K562 (cell line): ENCODE measurements around the gene ENPP6. TPM values are rescaled to one million over a fixed set of nuclear protein-coding genes. Genes with fewer than 3 reads are reported as not detected.

Experiments used
- ATAC-seq: fragments of 200-7000 bp; cut with Tn5 transposase; 3 replicates; pipeline ENCODE4 v1.9.1; 2020; ENCODE audit warnings: moderate library complexity
- BruUV-seq: library from RNA; stranded (reverse); fragments of 400-500 nt; replicated peaks from 2 replicates; lab custom pipeline; 2021; lab: Mats Ljungman, UMichigan
- CTCF ChIA-PET: fragments of 300-600 bp; formaldehyde crosslinking; extraction: SDS; loops from one replicate; lab custom pipeline; 2021; ENCODE audit warnings: low intra/inter-chr PET ratio; lab: Yijun Ruan, JAX
- POLR2A ChIA-PET: fragments of 300-600, 350-650 bp; sonication (Branson Sonifier 250); formaldehyde crosslinking; extraction: SDS; loops from one replicate; lab custom pipeline; 2021; ENCODE audit warnings: antibody characterized with exemption, inconsistent platforms; lab: Yijun Ruan, JAX
- DNase-seq, 4 experiments: peaks; one replicate each; pipeline versions ENCODE4 v3.0.0 to v3.0.0-alpha.2; 2011 to 2018; ENCODE audit warnings: low spot score in 3 of 4, mixed read lengths in 3 of 4; ENCODE audit errors: extremely low read depth in 1 of 4
- FAIRE-seq: peaks from 2 replicates; lab custom pipeline; 2011; peaks lifted over from hg19 to GRCh38; lab: Jason Lieb, UNC
- H2AFZ ChIP-seq: 2 replicates; pipeline ENCODE4 v1.6.0; 2011; ENCODE audit warnings: low read depth, low read length, control low read depth, inconsistent platforms
- H3K27ac ChIP-seq: fragments of 200-600 bp; 3 replicates; pipeline ENCODE4 v1.8.0; 2011; ENCODE audit warnings: low read depth, mild to moderate bottlenecking, control low read depth, inconsistent platforms, low read length, moderate library complexity, mixed read lengths; ENCODE audit errors: extremely low read depth
- H3K27me3 ChIP-seq, 2 experiments: fragments of 300-600 bp in 1 of 2; 2 replicates in 1 of 2; 3 replicates in 1 of 2; pipeline versions ENCODE4 v1.6.0 to v1.8.0; 2011; ENCODE audit warnings: inconsistent platforms in 2 of 2, low read length in 2 of 2, mild to moderate bottlenecking in 1 of 2, mixed read lengths in 1 of 2, moderate library complexity in 1 of 2; ENCODE audit not compliant: control insufficient read depth in 2 of 2, insufficient read depth in 2 of 2
- H3K36me3 ChIP-seq: fragments of 300-600 bp; 3 replicates; pipeline ENCODE4 v1.8.0; 2011; ENCODE audit warnings: mild to moderate bottlenecking, low read length, inconsistent platforms; ENCODE audit not compliant: control insufficient read depth, insufficient read depth
- H3K4me1 ChIP-seq, 2 experiments: fragments of 200-600 bp in 1 of 2; replicated peaks in 1 of 2; 2 replicates in 1 of 2; 3 replicates in 1 of 2; pipeline versions ENCODE4 v1.5.1 to v1.8.0; 2011; ENCODE audit warnings: inconsistent platforms in 2 of 2, low read length in 2 of 2, mild to moderate bottlenecking in 1 of 2, mixed read lengths in 1 of 2, moderate library complexity in 1 of 2; ENCODE audit not compliant: control insufficient read depth in 2 of 2, insufficient read depth in 2 of 2
- H3K4me2 ChIP-seq: 2 replicates; pipeline ENCODE4 v1.6.1; 2011; ENCODE audit warnings: low read length, control low read depth, inconsistent platforms, mixed read lengths; ENCODE audit not compliant: insufficient read depth
- H3K4me3 ChIP-seq: fragments of 200-600 bp; sonication (generic), shearing (Covaris generic); 2 replicates; pipeline ENCODE4 v1.5.1; 2016; ENCODE audit warnings: control low read depth, inconsistent platforms
- H3K79me2 ChIP-seq: fragments of 200-600 bp; 3 replicates; pipeline ENCODE4 v1.8.0; 2011; ENCODE audit warnings: low read length, inconsistent platforms; ENCODE audit not compliant: control insufficient read depth, insufficient read depth
- H3K9ac ChIP-seq, 2 experiments: 2 replicates each; pipeline versions ENCODE4 v1.6.0 to v1.6.1; 2011; ENCODE audit warnings: low read depth in 2 of 2, low read length in 2 of 2, control low read depth in 1 of 2, inconsistent platforms in 1 of 2, mild to moderate bottlenecking in 1 of 2, mixed read lengths in 1 of 2; ENCODE audit not compliant: insufficient read depth in 1 of 2
- H3K9me1 ChIP-seq: one replicate; pipeline ENCODE4 v1.6.0; 2011; ENCODE audit warnings: inconsistent platforms, mild to moderate bottlenecking, low read length, moderate library complexity; ENCODE audit not compliant: control insufficient read depth, insufficient read depth
- H3K9me3 ChIP-seq: replicated peaks from 2 replicates; pipeline ENCODE4 v1.5.1; 2011; ENCODE audit warnings: low read depth, low read length, inconsistent platforms; ENCODE audit not compliant: control insufficient read depth, insufficient read depth
- H4K20me1 ChIP-seq: replicated peaks from 2 replicates; pipeline ENCODE4 v1.6.1; 2011; ENCODE audit warnings: low read length, inconsistent platforms, mixed read lengths; ENCODE audit not compliant: control insufficient read depth, insufficient read depth
- CREM ChIP-seq: IDR thresholded peaks from 2 replicates; pipeline ENCODE4 v1.6.1; 2014; ENCODE audit warnings: antibody characterized with exemption, low read depth
- CTCF ChIP-seq, 3 experiments: IDR thresholded peaks in 2 of 3; conservative IDR thresholded peaks in 1 of 3; 2 replicates each; pipeline ENCODE4 v1.5.1; 2011 to 2012; ENCODE audit warnings: low read length in 3 of 3, mild to moderate bottlenecking in 3 of 3, control low read depth in 2 of 3, improper control_type of control experiment in 1 of 3, inconsistent platforms in 1 of 3, low read depth in 1 of 3, mixed read lengths in 1 of 3, moderate library complexity in 1 of 3; ENCODE audit not compliant: insufficient read depth in 2 of 3
- WGBS: fragments of 100-300 bp; shearing (Covaris generic); methylation state at CpG from one replicate; pipeline ENCODE4 v1.1.6; 2016; ENCODE audit warnings: low coverage, mixed read lengths; ENCODE audit not compliant: insufficient coverage; ENCODE audit errors: missing lambda C conversion rate; 5-methylcytosine and 5-hydroxymethylcytosine counted together
- in situ Hi-C: fragments of 300-500 bp; cut with MboI; formaldehyde crosslinking; loops from 4 replicates; pipeline ENCODE4 v1.15.0; 2018; ENCODE audit warnings: inconsistent platforms, mixed read lengths
- intact Hi-C: fragments of 100-400 bp; cut with micrococcal nuclease; formaldehyde crosslinking; loops from 2 replicates; pipeline ENCODE4 v1.14.2; 2022
- polyA plus RNA-seq, 8 experiments: library from polyadenylated mRNA; depleted of rRNA in 4 of 8; stranded (reverse) in 5 of 8; unstranded in 3 of 8; fragments of >200 nt; fragmentation: Nextera tagmentation in 2 of 8; fragmentation: Illumina TruSeq in 1 of 8; extraction: Ambion mirVana in 2 of 8; extraction: Trizol in 1 of 8; gene quantifications; 2 replicates each; pipeline versions ENCODE4 v1.2.1 to v1.2.3, GENCODE V29; 2011 to 2014; ENCODE audit warnings: inconsistent platforms in 1 of 8, missing spikeins in 1 of 8
- total RNA-seq, 7 experiments: library from RNA; depleted of rRNA in 6 of 7; stranded (reverse); fragments of >200 nt in 6 of 7; fragmentation: Illumina TruSeq in 2 of 7; extraction: Trizol in 2 of 7; gene quantifications; 2 replicates each; pipeline versions ENCODE4 v1.2.1 to v1.2.3, GENCODE V29; 2011 to 2021; ENCODE audit warnings: low replicate concordance in 1 of 7

The ENPP6 gene
- total and polyA plus RNA-seq, 9 of the 15 experiments (the other 6 are each of a cell fraction or from before 2014, with no cell fraction given), result 0.29 TPM; not detected in 8

- TF ChIP-seq CREM (no peak), CTCF (IDR thresholded peaks at IDR 0.05 in 2 of 3, conservative IDR thresholded peaks at IDR 0.05 in 1 of 3; ENCODE audit: insufficient read depth in 2 of 3, low read depth in 1 of 3, low read length in 3 of 3) (peak; percentile 28 to 35 (median 29); a peak in 4 of 6 replicates)
- intact Hi-C loops (no loop called here), in situ Hi-C loops (no loop called here)
- Histone ChIP-seq H3K9ac (no peak overlapping the region), H3K36me3 (no peaks in the 10 kb centered on the region), H3K79me2 (no peaks in the 10 kb centered on the region), H3K4me2 (no peak overlapping the region), H3K4me3 (no peak overlapping the region), H3K27me3 (peaks cover 12 to 55% of the 10 kb centered on the region in 2 experiments), H3K4me1 (no peaks in the 10 kb centered on the region; a peak in 1 of 5 replicates), H3K9me1 (no peaks in the 10 kb centered on the region), H3K9me3 (no peaks in the 10 kb centered on the region), H3K27ac (no peak overlapping the region), H2AFZ (no peak overlapping the region), H4K20me1 (no peaks in the 10 kb centered on the region)
- peak; percentile 66; the same call in 2 of the 3 replicates for ATAC-seq
- POLR2A ChIA-PET, result interaction anchor here (0.6 to 0.7 kb wide), 2 partner anchors 680 to 752 kb away, joined by 3 to 5 read pairs; no protein-coding TSS in a partner anchor
- 1% methylated on average over 14 of the region's 15 CpGs for WGBS
- no peak for FAIRE-seq
- no TSS peak for BruUV-seq
- CTCF ChIA-PET, result no interaction called here
- no peak for DNase-seq
These were observed 73.7 kb downstream of the ENPP6 start for GRCh38 chr4:184143770-184144564.
